Right lobe of liver (tissue), 6 donors: ENCODE measurements around the gene CCDC102A. TPM values are rescaled to one million over a fixed set of nuclear protein-coding genes. Genes with fewer than 3 reads are reported as not detected.
"Not testable (repeated sequence)": the region's sequence is repeated elsewhere in the genome, so short reads cannot be mapped to it uniquely, and the experiment has no call there.

Experiments used
- ATAC-seq, 4 donors: fragments of 200-7000 bp; cut with Tn5 transposase; one replicate each; pipeline ENCODE4 v1.9.1; 2020; ENCODE audit warnings: mild to moderate bottlenecking in 4 of 4, moderate library complexity in 4 of 4
- DNase-seq, 3 donors: peaks; one replicate each; pipeline ENCODE4 v3.0.0-alpha.2; 2020
- H3K27ac ChIP-seq, 3 donors: fragments of 200-600 bp; one replicate each; pipeline ENCODE4 v1.8.0; 2022
- H3K27me3 ChIP-seq, 2 donors: fragments of 200-600 bp; one replicate each; pipeline ENCODE4 v1.8.0; 2022
- H3K36me3 ChIP-seq, 4 donors: fragments of 200-600 bp; sonication (generic) in 1 of 4; one replicate each; pipeline versions ENCODE4 v1.5.1 to v1.8.0; 2017 to 2022; ENCODE audit warnings: control low read depth in 1 of 4
- H3K4me1 ChIP-seq, 4 donors: fragments of 200-600 bp; sonication (generic) in 1 of 4; one replicate each; pipeline versions ENCODE4 v1.5.1 to v1.8.0; 2017 to 2022; ENCODE audit warnings: control low read depth in 1 of 4
- H3K4me3 ChIP-seq, 3 donors: fragments of 200-600 bp; one replicate each; pipeline ENCODE4 v1.8.0; 2022
- H3K9me3 ChIP-seq, 4 donors: fragments of 200-600 bp; sonication (generic) in 1 of 4; one replicate each; pipeline versions ENCODE4 v1.5.1 to v1.8.0; 2017 to 2022; ENCODE audit warnings: control low read depth in 1 of 4
- CTCF ChIP-seq, 4 donors: fragments of 200-600 bp in 3 of 4; fragments of 450-650 bp in 1 of 4; IDR thresholded peaks; one replicate each; pipeline versions ENCODE4 v1.5.1 to v1.8.0; 2016 to 2022; ENCODE audit warnings: antibody characterized with exemption in 4 of 4, mild to moderate bottlenecking in 2 of 4
- POLR2A ChIP-seq: fragments of 450-650 bp; IDR thresholded peaks from one replicate; pipeline ENCODE4 v1.6.1; 2017; ENCODE audit warnings: antibody characterized with exemption, mild to moderate bottlenecking
- WGBS: methylation state at CpG from one replicate; pipeline ENCODE4 v1.1.6; 2018; ENCODE audit warnings: low coverage, low lambda C conversion rate; ENCODE audit not compliant: insufficient coverage; ENCODE audit errors: missing lambda C conversion rate; 5-methylcytosine and 5-hydroxymethylcytosine counted together
- intact Hi-C, 2 donors: fragments of 100-400 bp; cut with DNase I; formaldehyde crosslinking; loops; one replicate each; pipeline versions ENCODE4 v1.11.2 to v1.14.1; 2022
- total RNA-seq, 6 experiments: library from RNA; depleted of rRNA in 2 of 6; stranded (reverse); fragments of >200 nt in 2 of 6; fragmentation: NEBNext Ultra II Directional in 3 of 6; extraction: Animal tissue kit (Norgen Biotek cat#: 25700) in 3 of 6; gene quantifications; one replicate each; pipeline versions ENCODE4 v1.1.0 to v1.2.4, GENCODE V29; 2016 to 2023
- donor health status: DM: no; HTN: yes; CAD: no.
- donor health status: DM: no; HTN: no; CAD: no.
- donor health status: DM: no; HTN: no; CAD: no.
- donor health status: DM: no; HTN: yes; CAD: no.
- donor health status: DM: no; HTN: yes; CAD: no.

The CCDC102A gene
- total RNA-seq, 6 experiments from 2014 or later, result 0.97 to 1.9 (median 1.2) TPM

- peak in 1 of 3 donors; percentile 23 for DNase-seq
- ATAC-seq, result no peak
- WGBS, result 83% methylated on average over 2 of the region's 15 CpGs
These were observed 33.0 kb downstream of the CCDC102A start for GRCh38 chr16:57503366-57503765.

GRCh38 chr16:57502048-57502775 is 34.2 kb downstream of the CCDC102A start:
- WGBS, result 78% methylated on average over 9 of the region's 12 CpGs
- DNase-seq (peak in 1 of 3 donors; percentile 9), ATAC-seq (no peak)
- TF ChIP-seq POLR2A, result no peak
- no peak for TF ChIP-seq CTCF (IDR thresholded peaks at IDR 0.05)
- H3K27ac ChIP-seq, result no peak overlapping the region
- H3K9me3 ChIP-seq, result no peaks in the 10 kb centered on the region
- H3K4me1 ChIP-seq, result peaks cover 0 to 19% (median 3%) of the 10 kb centered on the region in 4 donors
- H3K27me3 ChIP-seq, result no peaks in the 10 kb centered on the region
- H3K4me3 ChIP-seq, result no peak overlapping the region
- intact Hi-C loops, result no loop called here
- H3K36me3 ChIP-seq, result no peaks in the 10 kb centered on the region

More at GRCh38 chr16:57503366-57503765, 33.0 kb downstream of the CCDC102A start:
- TF ChIP-seq CTCF (IDR thresholded peaks at IDR 0.05) (no peak), POLR2A (no peak)
- intact Hi-C loops, result no loop called here
- no peaks in the 10 kb centered on the region for H3K27me3 ChIP-seq
- H3K4me1 ChIP-seq, result peaks cover 0 to 19% (median 3%) of the 10 kb centered on the region in 4 donors
- H3K36me3 ChIP-seq, result no peaks in the 10 kb centered on the region
- no peak overlapping the region for H3K27ac ChIP-seq
- H3K9me3 ChIP-seq, result no peaks in the 10 kb centered on the region
- no peak overlapping the region for H3K4me3 ChIP-seq

GRCh38 chr16:57501492-57501891 is 34.9 kb downstream of the CCDC102A start:
- peak in 1 of 3 donors; percentile 17 for DNase-seq

GRCh38 chr16:57500578-57501111 is 35.7 kb downstream of the CCDC102A start:
- WGBS, result 21% methylated on average over 2 of the region's 9 CpGs
- no peaks in the 10 kb centered on the region for H3K9me3 ChIP-seq
- H3K36me3 ChIP-seq, result no peaks in the 10 kb centered on the region
- DNase-seq (peak; percentile 51 to 90 (median 90)), ATAC-seq (peak; percentile 93 to 98 (median 95))
- H3K4me1 ChIP-seq, result peaks cover 0 to 19% (median 3%) of the 10 kb centered on the region in 4 donors
- H3K27me3 ChIP-seq, result no peaks in the 10 kb centered on the region
- H3K27ac ChIP-seq, result peak overlapping the region in 2 of 3 donors; percentile 1 to 69
- intact Hi-C loops, result no loop called here
- H3K4me3 ChIP-seq, result no peak overlapping the region
- TF ChIP-seq CTCF (IDR thresholded peaks at IDR 0.05) (no peak), POLR2A (no peak)

More at GRCh38 chr16:57501492-57501891, 34.9 kb downstream of the CCDC102A start:
- ATAC-seq, result peak in 1 of 4 donors; percentile 3
- no peaks in the 10 kb centered on the region for H3K27me3 ChIP-seq
- no peak overlapping the region for H3K4me3 ChIP-seq
- H3K36me3 ChIP-seq, result no peaks in the 10 kb centered on the region
- H3K4me1 ChIP-seq, result peaks cover 0 to 19% (median 3%) of the 10 kb centered on the region in 4 donors
- no peaks in the 10 kb centered on the region for H3K9me3 ChIP-seq
- TF ChIP-seq POLR2A (no peak), CTCF (IDR thresholded peaks at IDR 0.05) (no peak)
- intact Hi-C loops, result no loop called here
- 74% methylated on average over 3 of the region's 7 CpGs for WGBS
- peak overlapping the region in 1 of 3 donors; percentile 69 for H3K27ac ChIP-seq

GRCh38 chr16:57499941-57500340 is 36.4 kb downstream of the CCDC102A start:
- H3K4me1 ChIP-seq, result peaks cover 0 to 19% (median 3%) of the 10 kb centered on the region in 4 donors
- 95% methylated on average over 11 of the region's 11 CpGs for WGBS
- H3K27me3 ChIP-seq, H3K4me3 ChIP-seq, intact Hi-C loops, H3K9me3 ChIP-seq, H3K36me3 ChIP-seq, ATAC-seq: not testable (repeated sequence)
- H3K27ac ChIP-seq, result peak overlapping the region in 1 of 3 donors; percentile 69
- DNase-seq, result peak in 1 of 3 donors; percentile 29
